ENCODE results near the gene CDCA3.
"Not testable (repeated sequence)": the region's sequence is repeated elsewhere in the genome, so short reads cannot be mapped to it uniquely, and the experiment has no call there.

Gene CDCA3

GRCh38 chr12:6872073-6873048, 21.3 kb upstream of the CDCA3 start:
- peak; percentile 70 for DNase-seq (ENCODE audit: low read depth)

- no peak for DNase-seq (ENCODE audit: low read depth)
Measured at GRCh38 chr12:6871052-6871957, 20.2 kb upstream of the CDCA3 start.

- not testable (repeated sequence) for DNase-seq (ENCODE audit: low read depth)
Measured at GRCh38 chr12:6870304-6870703, 19.2 kb upstream of the CDCA3 start.

- peak; percentile 78 for DNase-seq (ENCODE audit: low read depth)
Measured at GRCh38 chr12:6869049-6870021, 18.2 kb upstream of the CDCA3 start.

- DNase-seq (ENCODE audit: low read depth) = no peak
Measured at GRCh38 chr12:6868211-6869048, 17.3 kb upstream of the CDCA3 start.

GRCh38 chr12:6867413-6868210, 16.5 kb upstream of the CDCA3 start, which contains the start of gene TPI1:
Gene TPI1 (plus strand): TSS chr12:6867531. CDS start chr12:6867567, 36 bp downstream.
- peak; percentile 71 for DNase-seq (ENCODE audit: low read depth)

GRCh38 chr12:6866920-6867412, 15.9 kb upstream of the CDCA3 start:
- no peak for DNase-seq (ENCODE audit: low read depth)

GRCh38 chr12:6866163-6866919, 15.3 kb upstream of the CDCA3 start:
- DNase-seq (ENCODE audit: low read depth) = no peak

- DNase-seq (ENCODE audit: low read depth) = not testable (repeated sequence)
Measured at GRCh38 chr12:6865307-6865706, 14.2 kb upstream of the CDCA3 start.

- no peak for DNase-seq (ENCODE audit: low read depth)
Measured at GRCh38 chr12:6863586-6864321, 12.7 kb upstream of the CDCA3 start.

GRCh38 chr12:6863033-6863432, 11.9 kb upstream of the CDCA3 start:
- no peak for DNase-seq (ENCODE audit: low read depth)

GRCh38 chr12:6861391-6861790, 10.3 kb upstream of the CDCA3 start:
- no peak for DNase-seq (ENCODE audit: low read depth)

GRCh38 chr12:6860942-6861341, 9.9 kb upstream of the CDCA3 start:
- no peak for DNase-seq (ENCODE audit: low read depth)

GRCh38 chr12:6860116-6860515, 9.0 kb upstream of the CDCA3 start:
- DNase-seq (ENCODE audit: low read depth) = no peak

GRCh38 chr12:6858799-6859198, 7.7 kb upstream of the CDCA3 start:
- DNase-seq (ENCODE audit: low read depth) = no peak

- no peak for DNase-seq (ENCODE audit: low read depth)
Measured at GRCh38 chr12:6855322-6855721, 4.2 kb upstream of the CDCA3 start.

- no peak for DNase-seq (ENCODE audit: low read depth)
Measured at GRCh38 chr12:6854036-6854435, 3.0 kb upstream of the CDCA3 start.

GRCh38 chr12:6853626-6854025, 2.5 kb upstream of the CDCA3 start:
- DNase-seq (ENCODE audit: low read depth) = no peak
